GM18511 (cell line): ENCODE data around the gene ZFPM1.
A peak's percentile ranks its signal among the peaks of the same experiment; 100 is the strongest.

Experiments
- ATAC-seq: cut with Tn5 transposase; IDR thresholded peaks from one replicate; pipeline ENCODE4 v1.9.1; 2021; ENCODE audit warnings: mild to moderate bottlenecking, moderate library complexity; ENCODE audit not compliant: unreplicated experiment

ZFPM1 gene

GRCh38 chr16:88524973-88525662 lies 72.0 kb downstream of the ZFPM1 start:
- ATAC-seq: no peak

GRCh38 chr16:88525663-88525990 lies 72.5 kb downstream of the ZFPM1 start:
- no peak for ATAC-seq

- ATAC-seq: no peak
Observed at GRCh38 chr16:88526008-88526905, 73.2 kb downstream of the ZFPM1 start.

- ATAC-seq: no peak
Observed at GRCh38 chr16:88526906-88527185, 73.8 kb downstream of the ZFPM1 start.

GRCh38 chr16:88527186-88527936 lies 74.3 kb downstream of the ZFPM1 start:
- no peak for ATAC-seq

- no peak for ATAC-seq
Observed at GRCh38 chr16:88527937-88528743, 75.1 kb downstream of the ZFPM1 start.

GRCh38 chr16:88528902-88529318 lies 75.8 kb downstream of the ZFPM1 start:
- no peak for ATAC-seq

GRCh38 chr16:88529596-88529995 lies 76.5 kb downstream of the ZFPM1 start:
- ATAC-seq: no peak

GRCh38 chr16:88530051-88530857 lies 77.2 kb downstream of the ZFPM1 start:
- ATAC-seq: no peak

GRCh38 chr16:88530858-88531203 lies 77.8 kb downstream of the ZFPM1 start:
- no peak for ATAC-seq

GRCh38 chr16:88531346-88531745 lies 78.3 kb downstream of the ZFPM1 start:
- ATAC-seq: no peak

GRCh38 chr16:88531931-88532433 lies 78.9 kb downstream of the ZFPM1 start:
- no peak for ATAC-seq

- ATAC-seq: no peak
Observed at GRCh38 chr16:88532434-88533241, 79.6 kb downstream of the ZFPM1 start.

- ATAC-seq: no peak
Observed at GRCh38 chr16:88533381-88533917, 80.4 kb downstream of the ZFPM1 start.

GRCh38 chr16:88533932-88534637 lies 81.0 kb downstream of the ZFPM1 start:
- ATAC-seq: peak; percentile 81

- peak; percentile 34 for ATAC-seq
Observed at GRCh38 chr16:88534638-88535190, 81.6 kb downstream of the ZFPM1 start.

- no peak for ATAC-seq
Observed at GRCh38 chr16:88535191-88535856, 82.2 kb downstream of the ZFPM1 start.

GRCh38 chr16:88535857-88536222 lies 82.8 kb downstream of the ZFPM1 start:
- no peak for ATAC-seq
